Measurements from ENCODE around the gene LY86. TPM values are rescaled to one million over a fixed set of nuclear protein-coding genes. Genes with fewer than 3 reads are reported as not detected.

LY86 gene
- polyA plus RNA-seq, 1 donor from 2014 or later, result not detected

GRCh38 chr6:6620766-6621425, 32.4 kb downstream of the LY86 start:
- no peak overlapping the region for H3K4me3 ChIP-seq (ENCODE audit: low read length)
- no peak for TF ChIP-seq EP300 (conservative IDR thresholded peaks at IDR 0.05; ENCODE audit: poor library complexity, severe bottlenecking)
- TF ChIP-seq RAD21 (conservative IDR thresholded peaks at IDR 0.05), result no peak
- TF ChIP-seq EZH2 (IDR thresholded peaks at IDR 0.05; ENCODE audit: borderline replicate concordance, insufficient read depth, low read length, poor library complexity, severe bottlenecking), result no peak
- no peak for TF ChIP-seq TAF1 (IDR thresholded peaks at IDR 0.05; ENCODE audit: low read depth)
- no peak for TF ChIP-seq SMC3 (conservative IDR thresholded peaks at IDR 0.05; ENCODE audit: poor library complexity)
- TF ChIP-seq POLR2AphosphoS5 (IDR thresholded peaks at IDR 0.05), result no peak
- no peak for TF ChIP-seq MXI1 (conservative IDR thresholded peaks at IDR 0.05; ENCODE audit: poor library complexity, severe bottlenecking)
- no peak for TF ChIP-seq REST (IDR thresholded peaks at IDR 0.05; ENCODE audit: borderline replicate concordance)
- no peak for TF ChIP-seq CTCF (IDR thresholded peaks at IDR 0.05; ENCODE audit: poor library complexity, severe bottlenecking)
- H3K27ac ChIP-seq (ENCODE audit: low read length), result no peak overlapping the region
- H3K27me3 ChIP-seq (ENCODE audit: insufficient read depth, low read depth, low read length), result no peaks in the 10 kb centered on the region
- no peaks in the 10 kb centered on the region for H4K20me1 ChIP-seq (ENCODE audit: insufficient read depth)
- no peak overlapping the region for H2AFZ ChIP-seq (ENCODE audit: low read depth, low read length)
- H3K9me3 ChIP-seq (ENCODE audit: low read length), result no peaks in the 10 kb centered on the region
- no peaks in the 10 kb centered on the region for H3K9me2 ChIP-seq (ENCODE audit: insufficient read depth, low read length)
- H3K79me2 ChIP-seq (replicated peaks; ENCODE audit: insufficient read depth, low read length), result no peaks in the 10 kb centered on the region
- no peak overlapping the region for H3K4me2 ChIP-seq (ENCODE audit: low read length)
- no peak overlapping the region for H3K9ac ChIP-seq (ENCODE audit: low read length)
- no peaks in the 10 kb centered on the region for H3K36me3 ChIP-seq (ENCODE audit: insufficient read depth, low read length)
- no peaks in the 10 kb centered on the region for H3F3A ChIP-seq (ENCODE audit: insufficient read depth, low read length, poor library complexity, severe bottlenecking)

- Histone ChIP-seq H3K4me3 (ENCODE audit: low read length) (no peak overlapping the region), H2AFZ (ENCODE audit: low read depth, low read length) (no peak overlapping the region), H3K4me2 (ENCODE audit: low read length) (no peak overlapping the region), H3K27me3 (ENCODE audit: insufficient read depth, low read depth, low read length) (no peaks in the 10 kb centered on the region), H3K36me3 (ENCODE audit: insufficient read depth, low read length) (no peaks in the 10 kb centered on the region), H3K27ac (ENCODE audit: low read length) (no peak overlapping the region), H3K9me2 (ENCODE audit: insufficient read depth, low read length) (no peaks in the 10 kb centered on the region), H3F3A (ENCODE audit: insufficient read depth, low read length, poor library complexity, severe bottlenecking) (no peaks in the 10 kb centered on the region), H3K9me3 (ENCODE audit: low read length) (no peaks in the 10 kb centered on the region), H3K79me2 (replicated peaks; ENCODE audit: insufficient read depth, low read length) (no peaks in the 10 kb centered on the region), H3K9ac (ENCODE audit: low read length) (no peak overlapping the region), H4K20me1 (ENCODE audit: insufficient read depth) (no peaks in the 10 kb centered on the region)
- no peak for TF ChIP-seq SMC3 (conservative IDR thresholded peaks at IDR 0.05; ENCODE audit: poor library complexity)
- no peak for TF ChIP-seq REST (IDR thresholded peaks at IDR 0.05; ENCODE audit: borderline replicate concordance)
- no peak for TF ChIP-seq EP300 (conservative IDR thresholded peaks at IDR 0.05; ENCODE audit: poor library complexity, severe bottlenecking)
- no peak for TF ChIP-seq TAF1 (IDR thresholded peaks at IDR 0.05; ENCODE audit: low read depth)
- no peak for TF ChIP-seq CTCF (IDR thresholded peaks at IDR 0.05; ENCODE audit: poor library complexity, severe bottlenecking)
- TF ChIP-seq EZH2 (IDR thresholded peaks at IDR 0.05; ENCODE audit: borderline replicate concordance, insufficient read depth, low read length, poor library complexity, severe bottlenecking), result no peak
- no peak for TF ChIP-seq RAD21 (conservative IDR thresholded peaks at IDR 0.05)
- TF ChIP-seq MXI1 (conservative IDR thresholded peaks at IDR 0.05; ENCODE audit: poor library complexity, severe bottlenecking), result no peak
- TF ChIP-seq POLR2AphosphoS5 (IDR thresholded peaks at IDR 0.05), result no peak
Observed at GRCh38 chr6:6622501-6622900, 34.0 kb downstream of the LY86 start.

All from neural cell (in vitro differentiated cells).